GM06990 (cell line): Measurements from ENCODE around the gene SPG11.

ENCODE experiments used
- DNase-seq: peaks from one replicate; pipeline ENCODE4 v3.0.0-alpha.2; 2011; ENCODE audit not compliant: insufficient read length; ENCODE audit errors: extremely low read depth
- H3K27me3 ChIP-seq: replicated peaks from 2 replicates; pipeline ENCODE4 v1.6.0; 2011; ENCODE audit warnings: low read length; ENCODE audit not compliant: control insufficient read depth, insufficient read depth
- H3K36me3 ChIP-seq: 2 replicates; pipeline ENCODE4 v1.5.1; 2011; ENCODE audit warnings: low read length; ENCODE audit not compliant: control insufficient read depth, insufficient read depth
- H3K4me3 ChIP-seq: replicated peaks from 2 replicates; pipeline ENCODE4 v1.5.1; 2011; ENCODE audit warnings: low read depth, mild to moderate bottlenecking, control low read depth, low read length
- TF ChIP-seq, protein P1 (sequence below): IDR thresholded peaks from 2 replicates; pipeline ENCODE4 v1.5.1; 2011; ENCODE audit warnings: low read length, control low read depth, mild to moderate bottlenecking, inconsistent platforms; ENCODE audit not compliant: insufficient read depth, poor library complexity, severe bottlenecking

SPG11 gene

DNA sequence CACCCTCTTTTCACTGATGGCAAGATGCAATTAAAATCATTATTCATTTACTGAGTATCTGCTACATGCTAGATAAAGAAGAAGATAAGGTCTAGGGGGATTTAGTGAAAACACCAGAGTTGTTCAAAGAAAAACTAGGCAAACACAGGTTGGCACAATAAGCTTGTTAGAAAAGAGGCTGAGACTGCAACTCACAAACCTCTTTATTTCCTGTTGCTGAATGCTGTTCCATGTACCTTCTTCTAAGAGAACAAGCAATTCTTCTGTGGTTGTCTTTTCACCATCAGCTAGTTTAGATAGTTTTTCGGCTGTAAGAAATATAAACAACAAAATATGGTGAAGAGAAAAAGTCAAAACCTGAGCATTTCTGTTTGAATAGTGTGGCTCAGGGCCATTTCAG lies 65.4 kb downstream of the SPG11 start:
- Histone ChIP-seq H3K4me3 (no peak overlapping the region), H3K27me3 (no peaks in the 10 kb centered on the region), H3K36me3 (peaks cover 16% of the 10 kb centered on the region)
- TF ChIP-seq, protein P1, sequence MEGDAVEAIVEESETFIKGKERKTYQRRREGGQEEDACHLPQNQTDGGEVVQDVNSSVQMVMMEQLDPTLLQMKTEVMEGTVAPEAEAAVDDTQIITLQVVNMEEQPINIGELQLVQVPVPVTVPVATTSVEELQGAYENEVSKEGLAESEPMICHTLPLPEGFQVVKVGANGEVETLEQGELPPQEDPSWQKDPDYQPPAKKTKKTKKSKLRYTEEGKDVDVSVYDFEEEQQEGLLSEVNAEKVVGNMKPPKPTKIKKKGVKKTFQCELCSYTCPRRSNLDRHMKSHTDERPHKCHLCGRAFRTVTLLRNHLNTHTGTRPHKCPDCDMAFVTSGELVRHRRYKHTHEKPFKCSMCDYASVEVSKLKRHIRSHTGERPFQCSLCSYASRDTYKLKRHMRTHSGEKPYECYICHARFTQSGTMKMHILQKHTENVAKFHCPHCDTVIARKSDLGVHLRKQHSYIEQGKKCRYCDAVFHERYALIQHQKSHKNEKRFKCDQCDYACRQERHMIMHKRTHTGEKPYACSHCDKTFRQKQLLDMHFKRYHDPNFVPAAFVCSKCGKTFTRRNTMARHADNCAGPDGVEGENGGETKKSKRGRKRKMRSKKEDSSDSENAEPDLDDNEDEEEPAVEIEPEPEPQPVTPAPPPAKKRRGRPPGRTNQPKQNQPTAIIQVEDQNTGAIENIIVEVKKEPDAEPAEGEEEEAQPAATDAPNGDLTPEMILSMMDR = no peak
- no peak for DNase-seq

DNA sequence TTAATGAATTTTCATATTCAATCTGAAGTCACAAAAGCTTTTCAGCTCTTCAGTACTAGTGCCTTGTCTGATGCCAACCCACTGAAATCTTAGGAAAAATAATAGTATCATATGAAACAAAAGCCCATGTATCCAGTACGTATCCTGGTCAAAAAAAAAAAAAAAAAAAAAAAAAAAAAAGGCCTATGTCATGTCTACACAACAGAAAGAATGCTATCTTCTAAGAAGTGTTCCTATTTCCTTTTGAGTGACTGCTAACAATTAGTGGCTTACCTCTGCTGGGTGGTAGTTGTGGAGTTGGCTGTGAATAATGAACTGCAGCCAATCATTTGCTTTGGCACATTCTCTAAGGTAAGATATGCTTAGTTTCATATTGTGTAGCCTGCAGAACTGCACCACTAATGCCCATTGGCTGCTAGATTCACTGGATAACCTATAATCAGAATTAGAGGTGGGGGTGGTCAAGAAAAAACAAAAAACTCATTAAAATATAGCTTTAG lies 66.9 kb downstream of the SPG11 start:
- DNase-seq = no peak
- no peak overlapping the region for H3K4me3 ChIP-seq
- TF ChIP-seq, protein P1 = no peak
- H3K36me3 ChIP-seq = peaks cover 16% of the 10 kb centered on the region
- H3K27me3 ChIP-seq = no peaks in the 10 kb centered on the region

- no peak for DNase-seq
- no peaks in the 10 kb centered on the region for H3K27me3 ChIP-seq
- H3K36me3 ChIP-seq = peaks cover 17% of the 10 kb centered on the region
- TF ChIP-seq, protein P1 = no peak
- no peak overlapping the region for H3K4me3 ChIP-seq
These were observed 67.6 kb downstream of the SPG11 start for GRCh38 chr15:44595656-44596510.

DNA sequence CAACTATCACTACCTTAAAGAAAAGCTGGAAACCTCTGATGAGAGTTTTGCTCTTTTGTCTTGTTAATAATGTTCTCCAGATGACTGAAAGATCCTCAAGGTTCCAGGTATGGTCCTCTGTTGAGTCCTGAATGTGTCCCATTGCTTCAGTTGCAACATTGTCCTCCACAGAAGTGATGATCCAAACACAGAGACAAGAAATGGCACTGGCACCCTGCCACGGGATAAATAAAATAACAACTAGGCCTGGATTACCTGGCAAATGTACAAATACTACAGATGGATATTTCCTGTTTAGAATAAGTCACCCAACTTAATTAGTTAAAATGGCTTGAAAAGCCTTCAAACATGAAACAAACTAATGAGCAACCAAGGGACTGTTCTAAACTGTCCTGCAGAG lies 68.2 kb downstream of the SPG11 start:
- peaks cover 18% of the 10 kb centered on the region for H3K36me3 ChIP-seq

DNA sequence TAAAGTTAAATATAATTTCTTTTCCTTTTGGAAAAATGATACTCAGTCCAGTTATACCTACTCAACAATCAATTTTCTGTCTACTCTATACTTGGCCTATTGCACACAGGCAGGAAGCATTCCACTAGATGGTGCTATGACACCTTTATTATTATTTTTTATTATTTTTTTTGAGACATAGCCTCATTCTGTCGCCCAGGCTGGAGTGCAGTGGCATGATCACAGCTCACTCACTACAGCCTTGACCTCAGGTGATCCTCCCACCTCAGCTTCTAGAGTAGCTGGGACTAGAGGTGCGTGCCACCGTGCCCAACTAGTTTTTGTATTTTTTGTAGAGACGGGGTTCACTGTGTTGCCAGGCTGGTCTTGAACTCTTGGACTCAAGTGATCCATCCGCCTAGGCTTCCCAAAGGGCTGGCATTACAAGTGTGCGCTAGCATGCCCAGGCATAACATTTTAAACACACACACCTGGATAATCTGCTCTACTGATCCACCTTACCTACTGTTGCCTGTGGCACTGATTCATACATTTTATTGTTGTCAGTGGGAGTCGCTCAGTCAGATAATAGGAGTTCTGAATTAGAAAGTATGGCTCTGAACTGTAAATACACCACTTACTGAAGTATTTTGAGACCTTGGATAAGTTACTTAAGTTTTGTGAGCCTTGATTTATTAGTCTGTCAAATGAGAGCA lies 70.3 kb downstream of the SPG11 start:
- TF ChIP-seq, protein P1 = peak; percentile 55
- Histone ChIP-seq H3K4me3 (no peak overlapping the region), H3K27me3 (no peaks in the 10 kb centered on the region), H3K36me3 (peaks cover 18% of the 10 kb centered on the region)
- no peak for DNase-seq

More for the DNA sequence above, 68.2 kb downstream of the SPG11 start:
- H3K27me3 ChIP-seq = no peaks in the 10 kb centered on the region
- no peak for DNase-seq
- no peak overlapping the region for H3K4me3 ChIP-seq
- TF ChIP-seq, protein P1 = no peak
